ENCODE measurements around the gene VSIR.

DNA sequence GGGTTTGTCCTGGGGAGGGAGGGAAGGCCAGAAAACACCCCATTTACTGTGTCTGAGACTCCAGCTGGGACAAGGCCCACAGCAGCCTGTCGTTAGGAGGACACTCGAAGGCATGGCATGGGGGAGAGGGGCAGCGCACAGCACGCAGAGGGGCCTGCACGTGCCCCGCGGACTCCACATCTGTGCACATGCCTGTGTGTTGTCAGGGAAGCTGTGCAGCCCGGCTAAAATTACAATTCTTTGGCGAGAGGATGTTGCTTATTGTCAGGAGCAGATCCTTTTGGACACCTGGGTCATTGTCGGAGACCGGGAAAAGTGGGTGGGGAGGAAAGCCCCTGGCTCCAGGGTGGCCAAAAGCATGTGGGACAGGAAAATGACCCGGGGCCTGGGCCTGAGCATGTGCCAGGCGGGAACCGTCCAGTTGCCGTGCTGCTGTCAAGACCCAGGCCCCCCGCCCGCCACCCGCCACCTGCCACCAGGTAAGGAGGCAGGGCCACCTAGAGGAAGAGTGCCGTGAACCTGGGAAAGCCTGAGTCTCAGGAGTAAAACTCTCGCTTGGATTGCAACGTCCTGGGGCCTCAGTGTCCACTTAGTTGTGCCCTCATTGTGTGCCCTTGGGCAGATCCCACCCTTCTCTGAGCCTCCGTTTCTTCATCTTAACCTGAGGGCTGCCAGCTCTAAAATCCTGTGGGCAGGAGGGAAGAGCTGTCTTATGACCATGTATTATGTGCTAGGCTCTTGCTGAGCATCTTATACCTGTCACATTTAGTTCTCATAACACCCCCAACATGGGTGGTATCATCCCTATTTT lies 7.2 kb downstream of the VSIR start:
- TF ChIP-seq, protein P1, sequence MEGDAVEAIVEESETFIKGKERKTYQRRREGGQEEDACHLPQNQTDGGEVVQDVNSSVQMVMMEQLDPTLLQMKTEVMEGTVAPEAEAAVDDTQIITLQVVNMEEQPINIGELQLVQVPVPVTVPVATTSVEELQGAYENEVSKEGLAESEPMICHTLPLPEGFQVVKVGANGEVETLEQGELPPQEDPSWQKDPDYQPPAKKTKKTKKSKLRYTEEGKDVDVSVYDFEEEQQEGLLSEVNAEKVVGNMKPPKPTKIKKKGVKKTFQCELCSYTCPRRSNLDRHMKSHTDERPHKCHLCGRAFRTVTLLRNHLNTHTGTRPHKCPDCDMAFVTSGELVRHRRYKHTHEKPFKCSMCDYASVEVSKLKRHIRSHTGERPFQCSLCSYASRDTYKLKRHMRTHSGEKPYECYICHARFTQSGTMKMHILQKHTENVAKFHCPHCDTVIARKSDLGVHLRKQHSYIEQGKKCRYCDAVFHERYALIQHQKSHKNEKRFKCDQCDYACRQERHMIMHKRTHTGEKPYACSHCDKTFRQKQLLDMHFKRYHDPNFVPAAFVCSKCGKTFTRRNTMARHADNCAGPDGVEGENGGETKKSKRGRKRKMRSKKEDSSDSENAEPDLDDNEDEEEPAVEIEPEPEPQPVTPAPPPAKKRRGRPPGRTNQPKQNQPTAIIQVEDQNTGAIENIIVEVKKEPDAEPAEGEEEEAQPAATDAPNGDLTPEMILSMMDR (IDR thresholded peaks at IDR 0.05), result no peak
- TF ChIP-seq POLR2A (IDR thresholded peaks at IDR 0.05) (no peak), EP300 (IDR thresholded peaks at IDR 0.05; ENCODE audit: low read depth) (no peak), POLR2AphosphoS5 (IDR thresholded peaks at IDR 0.05) (no peak)

Measured in transverse colon (tissue), 4 donors.